GM10248 (cell line): ENCODE results near the gene AUTS2.

Experiments used
- CTCF ChIA-PET: fragments of 300-600 bp; sonication (Branson Sonifier 250); formaldehyde crosslinking; extraction: SDS; loops from one replicate; lab custom pipeline; 2021; ENCODE audit warnings: antibody characterized with exemption; lab: Yijun Ruan, JAX
- POLR2A ChIA-PET: fragments of 350-650 bp; sonication (Branson Sonifier 250); formaldehyde crosslinking; extraction: SDS; loops from one replicate; lab custom pipeline; 2020; ENCODE audit warnings: antibody characterized with exemption; lab: Yijun Ruan, JAX
- DNase-seq: peaks from one replicate; pipeline ENCODE4 v3.0.0; 2012; ENCODE audit errors: extremely low spot score
- CTCF ChIP-seq: IDR thresholded peaks from 2 replicates; pipeline ENCODE4 v1.5.1; 2012; ENCODE audit warnings: mild to moderate bottlenecking, low read depth; ENCODE audit errors: extremely low read depth, missing control alignments, control extremely low read depth

The AUTS2 gene

GRCh38 chr7:70334871-70335270 lies 736.6 kb downstream of the AUTS2 start:
- CTCF ChIA-PET, result interaction anchor here (0.8 kb wide), 1 partner anchor 27 kb away, joined by 3 read pairs; no protein-coding TSS in a partner anchor
- POLR2A ChIA-PET, result no interaction called here
- no peak for TF ChIP-seq CTCF
- no peak for DNase-seq

DNA sequence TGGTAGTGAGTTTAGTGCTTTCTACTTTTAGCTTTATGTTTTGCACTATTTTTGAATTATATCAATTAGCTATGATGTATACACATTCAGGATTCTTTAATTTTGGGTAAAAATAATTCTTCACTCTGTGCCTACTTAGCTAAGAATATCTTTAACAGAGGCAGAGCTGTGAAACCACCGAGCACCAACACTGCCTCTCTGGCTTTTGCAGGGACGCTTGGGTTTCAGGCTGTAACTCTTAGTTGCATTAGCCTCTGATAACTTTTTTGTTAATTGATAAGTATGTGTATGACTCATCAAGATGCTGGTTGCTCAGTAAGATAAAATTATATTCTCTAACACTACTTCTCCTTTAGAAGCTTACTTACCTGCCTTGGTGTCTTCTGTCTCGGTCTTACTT lies 738.3 kb downstream of the AUTS2 start:
- CTCF ChIA-PET, result interaction anchor here (1.1 kb wide), 1 partner anchor 15 kb away, joined by 3 read pairs; no protein-coding TSS in a partner anchor
- POLR2A ChIA-PET, result no interaction called here

DNA sequence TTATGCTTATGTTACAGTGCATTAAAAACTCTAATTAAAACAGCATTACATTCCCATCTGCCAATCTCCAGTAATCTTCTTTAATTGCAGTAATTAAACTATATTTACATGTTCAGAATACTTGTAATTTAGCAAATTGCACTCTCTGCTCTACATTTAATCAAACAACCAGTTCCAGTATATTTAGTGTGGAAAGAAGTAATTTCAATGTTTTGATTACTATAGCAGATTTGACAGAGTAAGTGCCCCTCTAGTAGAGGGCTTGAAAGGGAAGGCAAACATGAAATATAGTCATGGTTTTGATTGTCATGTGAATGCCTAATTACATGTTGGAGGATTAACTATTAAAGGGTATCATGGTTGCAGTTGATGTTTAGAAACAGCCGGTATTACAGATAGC lies 739.7 kb downstream of the AUTS2 start:
- no peak for TF ChIP-seq CTCF
- ChIA-PET CTCF (no interaction called here), POLR2A (no interaction called here)
- no peak for DNase-seq

More for the DNA sequence above, 738.3 kb downstream of the AUTS2 start:
- TF ChIP-seq CTCF, result no peak
- no peak for DNase-seq

DNA sequence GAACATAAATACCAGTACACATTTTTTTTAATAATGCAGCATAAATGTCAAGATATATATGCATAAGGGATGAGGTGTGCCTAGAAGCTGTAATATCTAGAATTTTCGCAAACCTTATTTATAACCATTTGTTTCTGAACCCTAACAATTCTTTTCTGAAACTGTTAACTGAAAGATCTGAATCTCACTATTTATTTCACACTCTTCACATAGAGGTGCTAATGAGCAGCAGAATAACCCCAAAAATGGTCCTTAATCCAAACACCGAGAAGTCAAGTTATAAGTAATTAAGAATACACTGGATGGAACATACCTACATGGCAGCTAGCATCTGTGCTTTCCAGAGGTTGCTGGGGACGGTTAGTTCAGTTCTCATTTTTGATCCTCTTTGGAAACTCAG lies 742.0 kb downstream of the AUTS2 start:
- ChIA-PET POLR2A (no interaction called here), CTCF (no interaction called here)
- TF ChIP-seq CTCF, result no peak
- no peak for DNase-seq

GRCh38 chr7:70341446-70341845 lies 743.2 kb downstream of the AUTS2 start:
- ChIA-PET CTCF (interaction anchor here (1.3 kb wide), 1 partner anchor 34 kb away, joined by 5 read pairs; no protein-coding TSS in a partner anchor), POLR2A (no interaction called here)
- DNase-seq, result no peak
- no peak for TF ChIP-seq CTCF

DNA sequence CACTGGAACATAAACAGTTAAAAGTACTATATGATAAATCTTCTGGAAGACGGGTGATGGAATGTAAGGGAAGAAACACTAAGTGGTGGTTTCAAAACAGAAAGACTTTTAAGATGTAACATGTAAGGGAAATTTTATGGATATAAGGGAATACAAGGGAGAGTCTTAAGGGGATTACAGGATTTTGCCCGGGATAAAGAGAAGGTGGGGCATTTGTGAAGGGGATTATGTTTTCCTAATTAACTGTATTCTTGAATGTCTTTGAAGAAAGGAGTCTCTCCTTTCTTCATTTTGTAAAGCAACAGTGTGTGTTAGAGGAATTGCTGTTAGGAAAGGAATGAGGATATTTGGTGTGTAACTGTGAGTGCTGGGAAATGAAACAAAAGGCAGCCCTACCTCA lies 745.2 kb downstream of the AUTS2 start:
- TF ChIP-seq CTCF, result no peak
- ChIA-PET POLR2A (no interaction called here), CTCF (interaction anchor here (1.5 kb wide), 1 partner anchor 13 kb away, joined by 3 read pairs; no protein-coding TSS in a partner anchor)
- no peak for DNase-seq
